Measurements from ENCODE around the gene SH3RF2.

SH3RF2 gene

DNA sequence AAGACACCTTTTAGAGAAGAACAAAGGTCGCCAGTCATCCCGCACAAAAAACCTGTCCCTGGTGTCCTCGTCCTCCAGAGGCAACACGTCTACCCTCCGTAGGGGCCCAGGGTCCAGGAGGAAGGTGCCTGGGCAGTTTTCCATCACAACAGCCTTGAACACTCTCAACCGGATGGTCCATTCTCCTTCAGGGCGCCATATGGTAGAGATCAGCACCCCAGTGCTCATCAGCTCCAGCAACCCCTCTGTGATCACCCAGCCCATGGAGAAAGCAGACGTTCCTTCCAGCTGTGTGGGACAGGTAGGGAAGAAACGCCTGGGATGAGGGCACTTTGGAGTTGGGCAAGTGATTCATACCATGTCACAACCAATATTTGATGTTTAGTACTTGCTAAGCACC lies 77.4 kb downstream of the SH3RF2 start:
- no peak for DNase-seq

DNA sequence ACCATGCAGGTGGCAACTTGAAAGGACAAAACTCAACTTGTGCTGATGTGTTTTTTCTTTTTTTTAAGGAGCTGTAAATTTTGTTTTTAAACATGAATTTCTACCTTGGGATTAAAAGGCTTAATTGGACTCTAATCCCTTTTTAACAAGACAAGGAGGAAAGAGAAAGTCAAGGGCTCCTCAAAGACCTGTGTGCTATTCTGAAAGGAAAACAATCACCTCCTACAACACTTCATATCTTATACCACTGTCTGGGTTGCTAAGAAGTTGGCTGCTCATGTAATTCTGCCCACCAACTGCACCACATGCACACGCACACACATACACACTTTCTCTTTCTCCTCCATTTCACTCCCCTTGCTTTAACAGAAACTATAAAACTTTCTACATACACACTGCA lies 78.6 kb downstream of the SH3RF2 start:
- no peak for DNase-seq

GRCh38 chr5:146016764-146017484 lies 80.5 kb downstream of the SH3RF2 start:
- DNase-seq: no peak

DNA sequence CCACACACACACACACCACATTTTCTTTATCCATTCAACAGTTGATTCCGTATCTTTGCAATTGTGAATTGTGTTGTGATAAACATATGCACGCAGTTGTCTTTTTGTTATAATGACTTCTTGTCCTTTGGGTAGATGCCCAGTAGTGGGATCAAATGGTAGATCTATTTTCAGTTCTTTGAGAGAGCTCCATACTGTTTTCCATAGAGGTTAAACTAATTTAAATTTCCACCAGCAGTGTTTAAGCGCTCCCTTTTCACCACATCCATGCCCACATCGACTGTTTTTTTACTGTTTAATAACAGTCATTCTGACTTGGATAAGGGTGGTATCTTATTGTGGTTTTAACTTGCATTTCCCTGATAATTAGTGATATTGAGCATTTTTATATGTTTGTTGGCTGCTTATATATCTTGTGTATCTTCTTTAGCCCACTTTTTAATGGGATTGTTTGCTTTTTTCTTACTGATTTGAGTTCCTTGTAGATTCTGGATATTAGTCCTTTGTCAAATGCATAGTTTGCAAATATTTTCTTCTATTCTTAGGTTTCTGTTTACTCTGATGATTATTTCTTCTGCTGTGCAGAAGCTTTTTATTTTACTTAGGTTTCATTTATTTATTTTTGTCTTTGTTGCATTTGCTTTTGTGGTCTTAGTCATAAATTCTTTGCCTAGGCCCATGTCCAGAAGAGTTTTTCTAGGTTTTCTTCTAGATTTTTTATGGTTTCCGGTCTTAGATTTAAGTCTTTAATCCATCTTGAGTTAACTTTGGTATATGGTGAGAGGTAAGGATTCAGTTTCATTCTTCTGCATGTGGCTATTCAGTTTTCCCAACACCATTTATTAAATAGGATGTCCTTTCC lies 82.4 kb downstream of the SH3RF2 start:
- DNase-seq: no peak

DNA sequence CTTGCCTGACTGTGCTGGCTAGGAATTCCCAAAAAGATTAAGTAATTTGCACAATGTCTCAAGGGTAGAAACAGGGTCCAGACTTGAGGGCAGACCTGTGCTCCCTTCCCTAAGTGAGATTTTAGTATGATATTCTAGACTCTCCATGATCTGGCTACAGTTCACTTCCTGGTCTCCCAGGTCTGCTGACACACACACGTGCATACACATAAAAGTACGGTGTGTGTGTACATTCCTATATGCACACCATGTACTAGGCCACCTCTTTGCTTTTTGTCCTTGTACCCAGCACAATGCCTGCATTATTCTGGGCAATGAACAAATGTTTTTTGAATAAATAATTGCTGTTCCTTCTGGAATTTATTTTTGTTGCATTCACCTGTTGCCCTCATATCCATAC lies 83.7 kb downstream of the SH3RF2 start:
- no peak for DNase-seq

DNA sequence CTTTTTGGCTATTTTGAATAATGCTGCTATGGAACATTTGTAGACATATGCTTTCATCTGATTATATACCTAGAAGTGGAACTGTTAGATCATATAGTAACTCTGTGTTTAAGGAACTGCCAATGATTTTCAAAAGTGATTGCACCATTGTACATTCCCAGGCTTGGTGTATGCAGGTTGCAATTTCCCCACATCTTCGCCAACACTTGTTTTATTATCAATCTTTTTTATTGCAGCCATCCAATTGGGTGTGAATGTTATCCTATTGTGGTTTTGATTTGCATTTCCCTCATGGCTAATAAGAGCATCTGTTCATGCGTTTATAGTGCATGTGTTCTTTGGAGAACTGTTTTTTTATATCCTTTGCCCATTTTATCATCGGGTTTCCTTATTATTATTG lies 87.7 kb downstream of the SH3RF2 start:
- DNase-seq: no peak

DNA sequence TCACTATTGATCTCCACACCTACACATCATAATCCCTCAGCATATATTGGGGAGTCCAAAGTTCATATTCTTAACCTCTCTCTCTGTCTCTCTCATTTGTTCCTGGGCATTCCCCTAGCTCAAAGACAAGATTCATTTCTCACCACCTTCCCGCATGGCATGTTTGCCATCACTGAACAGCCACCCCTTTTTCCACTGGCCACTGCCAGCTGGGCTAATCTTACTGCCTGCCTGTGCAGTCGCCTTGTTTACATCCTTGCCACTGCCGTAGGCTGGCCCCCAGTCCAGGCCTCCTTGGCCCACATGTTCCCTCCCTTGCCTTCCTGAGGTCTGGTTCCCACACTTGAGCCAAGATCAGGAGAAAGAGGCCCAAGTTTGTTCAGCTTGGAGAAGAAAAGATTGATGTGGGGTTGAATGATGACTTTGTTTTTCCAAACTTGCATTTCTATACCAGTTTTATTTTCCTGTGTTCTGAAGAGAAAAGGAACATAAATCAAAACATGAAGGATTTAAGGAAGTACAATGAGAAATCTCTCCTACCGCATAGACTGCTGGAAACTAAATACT lies 88.8 kb downstream of the SH3RF2 start:
- DNase-seq: no peak

GRCh38 chr5:146025681-146026080 lies 89.3 kb downstream of the SH3RF2 start:
- no peak for DNase-seq

DNA sequence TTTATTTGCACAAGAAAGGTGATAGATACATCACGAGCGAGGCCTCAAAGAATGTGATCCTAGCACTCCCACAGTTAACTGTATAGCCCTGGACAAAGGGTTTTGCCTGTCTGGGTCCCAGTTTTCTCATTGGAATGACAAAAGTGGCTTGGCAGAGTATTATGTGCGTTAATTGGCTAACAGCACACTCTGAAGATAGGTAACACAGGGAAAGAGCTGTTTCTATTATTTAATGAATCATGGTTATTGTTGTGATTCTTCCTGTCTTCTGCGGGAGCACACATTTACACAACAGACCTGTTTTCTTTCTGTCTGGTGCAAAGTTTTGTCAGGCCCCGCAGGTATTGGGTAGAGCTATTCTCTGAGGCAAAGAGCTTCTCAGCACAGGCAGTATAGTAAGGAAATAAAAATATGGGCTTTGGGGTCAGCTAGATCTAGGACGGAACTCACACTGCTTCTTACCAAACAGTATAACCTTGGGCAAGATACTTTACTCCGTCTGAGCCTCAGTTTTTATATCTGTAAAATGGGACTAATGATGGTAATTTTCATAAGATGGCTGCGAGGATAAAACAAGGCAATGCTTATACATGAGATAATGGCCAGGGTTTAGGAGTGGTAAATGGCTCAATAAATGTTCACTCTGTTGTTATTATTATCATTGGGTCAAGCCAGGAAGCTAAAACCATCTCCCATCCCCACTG lies 90.1 kb downstream of the SH3RF2 start:
- DNase-seq: no peak

GRCh38 chr5:146027751-146028150 lies 91.4 kb downstream of the SH3RF2 start:
- DNase-seq: peak; percentile 32

- peak; percentile 52 for DNase-seq
Measured at GRCh38 chr5:146032911-146033310, 96.5 kb downstream of the SH3RF2 start.

GRCh38 chr5:146034127-146034526 lies 97.7 kb downstream of the SH3RF2 start:
- DNase-seq: no peak

DNA sequence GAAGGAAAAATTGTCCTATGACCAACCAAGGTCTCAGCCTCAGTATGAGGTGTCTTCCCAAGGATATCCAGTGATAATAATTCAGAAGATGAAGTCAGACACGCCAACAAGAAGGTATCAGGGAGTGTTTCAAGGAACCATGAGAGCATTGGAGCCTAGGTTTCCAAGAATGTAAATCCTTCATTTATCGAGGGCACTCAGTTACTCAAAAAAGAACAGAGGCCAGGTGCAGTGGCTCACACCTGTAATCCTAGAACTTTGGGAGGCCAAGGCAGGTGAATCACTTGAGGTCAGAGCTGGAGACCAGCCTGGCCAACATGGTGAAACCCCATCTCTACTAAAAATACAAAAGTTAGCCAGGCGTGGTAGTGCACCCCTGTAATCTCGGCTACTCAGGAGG lies 98.2 kb downstream of the SH3RF2 start:
- DNase-seq: no peak

GRCh38 chr5:146039420-146039819 lies 103.0 kb downstream of the SH3RF2 start:
- DNase-seq: no peak

DNA sequence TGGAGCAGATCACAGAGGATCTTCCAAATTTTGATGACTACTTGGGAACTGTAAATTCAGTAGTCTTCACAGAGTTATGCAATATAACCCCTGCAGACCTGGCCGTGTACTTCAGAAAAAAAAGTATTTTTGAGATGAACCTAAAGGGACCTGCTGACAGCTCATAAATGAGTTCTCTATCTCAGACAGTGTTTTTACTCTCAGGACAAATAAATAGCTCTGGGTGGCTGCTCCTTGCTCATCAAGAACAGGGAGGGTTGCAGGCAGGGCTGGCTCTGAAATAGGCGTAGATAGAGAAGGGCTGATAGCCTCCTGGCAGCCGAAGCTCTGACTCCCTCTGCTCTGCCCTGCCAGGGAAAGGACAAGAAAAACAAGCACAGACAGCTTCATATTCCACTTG lies 104.1 kb downstream of the SH3RF2 start:
- DNase-seq: peak; percentile 55

DNA sequence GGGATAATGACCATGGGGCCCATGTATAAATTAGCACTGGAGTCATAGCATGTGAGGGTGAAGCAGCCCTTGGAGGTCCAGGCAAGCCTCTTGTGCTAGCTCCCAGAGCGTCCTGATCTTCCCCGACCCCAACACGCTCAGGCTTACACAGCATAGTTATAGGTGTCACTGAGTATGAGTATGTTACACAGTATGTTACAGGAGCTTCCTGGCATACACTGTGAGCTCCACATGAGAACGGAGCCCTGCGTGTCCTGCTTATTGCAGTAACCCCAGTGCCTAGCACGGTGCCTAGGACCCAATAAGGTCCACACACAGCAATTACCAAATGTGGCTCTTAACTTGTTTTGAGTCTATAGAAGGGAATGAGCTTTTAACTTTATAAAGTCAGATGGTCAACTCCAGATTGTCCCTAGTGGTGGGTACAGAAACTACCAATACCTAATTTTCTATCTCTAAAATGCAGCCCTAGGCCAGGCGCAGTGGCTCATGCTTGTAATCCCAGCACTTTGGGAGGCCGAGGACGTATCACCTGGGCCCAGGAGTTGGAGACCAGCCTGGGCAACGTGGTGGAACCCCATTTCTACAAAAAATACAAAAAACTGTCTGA lies 104.9 kb downstream of the SH3RF2 start:
- no peak for DNase-seq

DNA sequence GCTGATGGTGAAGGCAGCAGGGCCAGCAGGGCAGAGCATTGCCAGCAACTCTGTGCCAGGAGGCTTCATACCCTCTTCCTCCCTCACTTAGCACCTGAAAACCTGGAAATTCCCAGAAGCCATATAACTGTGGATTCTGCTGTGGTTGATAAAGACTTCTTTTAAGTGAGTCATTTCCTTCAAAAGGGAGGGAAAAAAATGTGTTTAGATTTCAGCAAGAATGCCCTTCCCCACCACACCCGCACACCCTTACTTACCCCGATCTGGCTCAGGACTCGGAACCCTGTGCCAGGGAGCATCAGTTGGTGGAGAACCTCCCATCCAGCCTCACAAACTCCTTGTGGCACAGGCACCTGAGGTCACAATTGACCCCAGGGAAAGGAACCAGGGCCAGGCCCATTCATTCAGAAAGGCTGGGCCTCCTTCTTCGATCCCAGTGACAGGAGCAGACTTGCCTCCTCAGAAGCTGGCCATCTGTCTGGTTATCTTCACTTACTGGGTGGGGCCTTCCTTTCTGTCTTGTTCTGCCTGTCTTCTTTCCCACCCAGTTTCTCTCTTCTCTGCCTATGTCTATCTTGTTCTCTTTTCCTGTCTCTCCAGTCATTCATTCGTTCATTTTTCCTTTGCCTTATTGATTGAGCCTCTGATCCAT lies 106.4 kb downstream of the SH3RF2 start:
- peak; percentile 97 for DNase-seq

GRCh38 chr5:146043722-146044121 lies 107.3 kb downstream of the SH3RF2 start:
- no peak for DNase-seq

GRCh38 chr5:146047396-146047795 lies 111.0 kb downstream of the SH3RF2 start:
- peak; percentile 22 for DNase-seq

DNA sequence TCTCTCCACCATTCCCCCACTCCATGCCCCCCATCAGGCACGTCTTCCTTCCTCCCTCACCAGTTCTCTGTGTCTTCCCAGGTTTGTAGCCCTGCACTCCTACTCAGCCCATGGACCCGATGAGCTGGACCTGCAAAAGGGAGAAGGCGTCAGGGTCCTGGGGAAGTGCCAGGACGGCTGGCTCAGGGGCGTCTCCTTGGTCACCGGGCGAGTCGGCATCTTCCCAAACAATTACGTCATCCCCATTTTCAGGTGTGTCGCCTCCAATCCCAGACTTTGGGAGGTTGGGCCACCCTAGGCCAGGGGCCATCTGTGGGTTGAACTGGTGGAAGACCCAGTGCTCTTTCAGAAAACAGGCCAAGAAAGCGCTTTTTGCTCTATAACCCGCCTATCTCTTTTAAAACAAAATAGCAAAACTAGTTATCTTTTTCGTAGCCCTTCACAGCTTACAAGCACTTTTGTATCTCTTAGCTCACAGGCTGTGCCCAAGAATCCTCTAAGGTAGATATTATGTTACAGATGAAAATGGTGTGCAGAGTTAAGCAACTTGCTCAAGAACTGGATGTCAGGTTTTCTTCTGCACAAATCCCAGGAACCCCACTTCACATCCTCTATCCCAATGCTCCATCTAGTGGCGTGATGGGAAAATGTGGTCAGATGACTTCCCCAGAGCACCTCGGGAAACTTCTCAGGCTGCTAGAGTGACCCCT lies 112.8 kb downstream of the SH3RF2 start:
- peak; percentile 55 for DNase-seq

DNA sequence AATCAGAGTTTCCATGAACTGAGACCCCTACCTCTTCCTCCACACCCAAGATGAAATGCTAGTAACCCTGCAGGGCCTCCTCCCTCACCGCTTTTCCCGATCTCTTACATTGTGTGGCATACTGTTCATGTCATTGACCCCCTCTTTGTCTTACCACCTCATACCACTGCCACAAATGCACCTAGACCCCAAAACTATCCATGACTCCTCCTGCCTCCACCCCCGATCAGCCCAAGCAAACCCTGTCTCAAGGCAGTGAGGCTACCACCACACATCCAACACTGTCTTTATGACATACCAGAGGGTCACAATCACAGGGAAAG lies 113.3 kb downstream of the SH3RF2 start:
- no peak for DNase-seq

DNA sequence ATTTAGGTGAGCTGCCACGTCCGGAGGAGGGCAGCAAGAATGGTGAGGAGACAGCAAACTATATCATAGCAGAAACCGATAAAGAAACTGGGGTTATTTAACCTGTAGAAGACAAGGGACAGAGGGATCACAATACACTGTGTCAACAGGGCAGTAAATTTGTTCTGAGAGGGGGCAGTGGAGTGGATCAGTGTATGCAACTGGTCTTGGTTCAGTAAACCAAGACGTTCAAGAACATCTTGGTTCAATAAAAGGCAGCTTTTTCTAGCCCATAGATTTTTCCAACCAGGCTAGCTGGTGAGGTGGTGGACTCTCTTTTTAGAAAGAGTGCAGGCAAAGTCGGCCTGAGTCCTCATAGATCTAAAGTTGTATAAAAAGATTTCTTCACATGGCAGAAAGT lies 113.7 kb downstream of the SH3RF2 start:
- DNase-seq: no peak

All from NCI-H226 (cell line).